ENCODE results near the gene FXYD5. TPM values are rescaled to one million over a fixed set of nuclear protein-coding genes. Genes with fewer than 3 reads are reported as not detected.

The FXYD5 gene
- total RNA-seq, 1 experiment from 2014 or later = 100 TPM

GRCh38 chr19:35149463-35149862 lies 5.1 kb upstream of the FXYD5 start:
- Mint-ChIP-seq H3K4me1 (peaks cover 40 to 46% of the 10 kb centered on the region in 2 experiments), H3K9me3 (no peaks in the 10 kb centered on the region; a peak in 1 of 5 replicates), H3K27ac (no peak overlapping the region; a peak in 1 of 7 replicates), H3K4me3 (no peak overlapping the region), H3K36me3 (ENCODE audit: insufficient read depth in 1 of 3, low read depth in 3 of 3) (peaks cover 3 to 10% (median 5%) of the 10 kb centered on the region in 3 experiments; a peak in 4 of 7 replicates), H3K27me3 (ENCODE audit: low read depth) (peaks cover 11% of the 10 kb centered on the region)
- no peak for DNase-seq
- TF ChIP-seq CTCF (conservative IDR thresholded peaks at IDR 0.05) = no peak
- Histone ChIP-seq H3K56ac (ENCODE audit: insufficient read length, low read depth, low read length) (no peak overlapping the region), H3K23me2 (ENCODE audit: insufficient read length, low read depth, low read length, poor library complexity, severe bottlenecking) (peaks cover 13% of the 10 kb centered on the region), H4K8ac (replicated peaks; ENCODE audit: insufficient read length, low read depth, low read length) (no peak overlapping the region), H3K18ac (ENCODE audit: insufficient read length, low read depth, low read length) (no peak overlapping the region), H2BK20ac (ENCODE audit: low read depth, low read length, poor library complexity, severe bottlenecking) (no peak overlapping the region), H2BK120ac (ENCODE audit: low read depth, low read length, poor library complexity, severe bottlenecking) (no peak overlapping the region), H3K23ac (ENCODE audit: insufficient read length, low read depth, low read length) (no peak overlapping the region), H2AK5ac (ENCODE audit: insufficient read length, low read length) (no peak overlapping the region), H3K79me1 (ENCODE audit: insufficient read depth, low read depth, low read length, poor library complexity, severe bottlenecking) (no peaks in the 10 kb centered on the region), H3K27ac (ENCODE audit: insufficient read length, low read depth, low read length) (no peak overlapping the region), H3K4me1 (ENCODE audit: insufficient read depth, low read length) (peaks cover 10% of the 10 kb centered on the region; the same call in 1 of the 2 replicates), H4K20me1 (ENCODE audit: control insufficient read depth, insufficient read depth, insufficient read length) (no peaks in the 10 kb centered on the region), H3K4ac (ENCODE audit: low read depth, low read length) (no peak overlapping the region), H3K14ac (ENCODE audit: insufficient read depth, low read length) (no peak overlapping the region), H2BK15ac (ENCODE audit: low read depth, low read length) (no peak overlapping the region), H3K27me3 (ENCODE audit: insufficient read depth, low read length) (no peaks in the 10 kb centered on the region), H3K4me2 (ENCODE audit: insufficient read depth, insufficient read length, low read length) (no peak overlapping the region), H4K91ac (ENCODE audit: insufficient read length, low read depth, low read length) (no peak overlapping the region), H3K9me3 (ENCODE audit: control insufficient read depth, low read depth, low read length) (no peaks in the 10 kb centered on the region), H2BK5ac (ENCODE audit: insufficient read length, low read length) (no peak overlapping the region), H3T11ph (ENCODE audit: low read length) (no peak overlapping the region), H4K5ac (ENCODE audit: insufficient read length, low read depth, low read length) (no peak overlapping the region), H2BK12ac (ENCODE audit: insufficient read length, low read depth, low read length) (no peak overlapping the region), H3K9ac (ENCODE audit: extremely low read depth, insufficient read length, low read length) (no peak overlapping the region), H3K79me2 (ENCODE audit: insufficient read depth, low read length) (no peaks in the 10 kb centered on the region), H2AFZ (ENCODE audit: low read length) (no peak overlapping the region)
- WGBS (ENCODE audit: extremely low coverage, insufficient read length, low lambda C conversion rate) = no CpG with 5 or more reads among the region's 3 CpGs
